ENCODE measurements around the gene FHAD1. TPM values are rescaled to one million over a fixed set of nuclear protein-coding genes. Genes with fewer than 3 reads are reported as not detected.

The FHAD1 gene
- total and polyA plus RNA-seq, 2 of the 13 experiments (the other 11 are each of a cell fraction or from before 2014, with no cell fraction given): not detected

DNA sequence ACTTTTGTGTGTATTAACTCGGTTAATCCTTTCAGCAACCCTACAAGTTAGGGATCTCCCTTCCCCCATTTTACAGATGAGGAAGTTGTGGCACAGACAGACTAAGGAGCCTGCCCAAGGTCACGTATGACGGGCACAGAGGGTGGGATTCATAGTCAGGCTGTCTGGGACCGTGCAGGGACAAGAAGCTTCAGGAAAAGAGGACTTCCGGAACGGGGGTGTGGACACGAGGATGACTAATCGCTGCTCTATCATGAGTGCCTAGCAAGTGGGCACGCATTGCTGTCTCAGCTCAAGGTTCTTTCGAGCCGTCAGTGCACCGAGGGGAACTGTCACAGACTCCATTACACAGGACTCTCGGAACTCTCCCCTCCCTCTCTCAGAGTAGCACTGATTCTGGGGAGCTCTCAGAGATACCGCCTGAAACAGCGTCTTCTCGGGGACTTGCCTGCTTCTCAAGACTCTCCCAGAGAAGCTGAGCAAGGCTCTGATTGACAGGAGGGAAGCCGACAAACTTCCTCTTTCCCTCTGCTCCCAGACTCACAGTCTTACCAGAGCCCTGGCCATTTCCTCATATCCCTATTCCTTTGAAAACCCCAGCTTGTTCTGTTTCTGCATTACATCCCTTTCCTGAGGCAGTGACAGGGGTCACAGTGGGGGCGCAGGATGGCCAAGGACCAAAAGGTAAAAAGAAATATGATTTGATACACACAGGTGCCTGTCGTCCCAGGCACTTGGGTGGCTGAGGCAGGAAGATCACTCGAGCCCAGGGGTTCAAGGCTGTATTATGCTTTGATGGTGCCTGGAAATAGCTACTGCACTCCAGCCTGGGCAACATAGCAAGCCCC is 14.4 kb downstream of the FHAD1 start (continued):
- TF ChIP-seq, protein P1, sequence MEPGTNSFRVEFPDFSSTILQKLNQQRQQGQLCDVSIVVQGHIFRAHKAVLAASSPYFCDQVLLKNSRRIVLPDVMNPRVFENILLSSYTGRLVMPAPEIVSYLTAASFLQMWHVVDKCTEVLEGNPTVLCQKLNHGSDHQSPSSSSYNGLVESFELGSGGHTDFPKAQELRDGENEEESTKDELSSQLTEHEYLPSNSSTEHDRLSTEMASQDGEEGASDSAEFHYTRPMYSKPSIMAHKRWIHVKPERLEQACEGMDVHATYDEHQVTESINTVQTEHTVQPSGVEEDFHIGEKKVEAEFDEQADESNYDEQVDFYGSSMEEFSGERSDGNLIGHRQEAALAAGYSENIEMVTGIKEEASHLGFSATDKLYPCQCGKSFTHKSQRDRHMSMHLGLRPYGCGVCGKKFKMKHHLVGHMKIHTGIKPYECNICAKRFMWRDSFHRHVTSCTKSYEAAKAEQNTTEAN (CRISPR knock-in tag; conservative IDR thresholded peaks at IDR 0.05): no peak
- no peak for TF ChIP-seq ZNF770 (CRISPR knock-in tag; IDR thresholded peaks at IDR 0.05)
- no peak for TF ChIP-seq ZNF879 (CRISPR knock-in tag; IDR thresholded peaks at IDR 0.05)
- no peak for TF ChIP-seq CHCHD3 (CRISPR knock-in tag; IDR thresholded peaks at IDR 0.05)
- no peak for TF ChIP-seq E2F1 (CRISPR knock-in tag; IDR thresholded peaks at IDR 0.05)
- TF ChIP-seq KAT7 (CRISPR knock-in tag; IDR thresholded peaks at IDR 0.05; ENCODE audit: borderline replicate concordance): no peak
- 0 out of 2 replicates have a peak, but pooled peaks have one; percentile 20 for TF ChIP-seq PHF8 (CRISPR knock-in tag; IDR thresholded peaks at IDR 0.05)
- TF ChIP-seq ZSCAN25 (CRISPR knock-in tag; IDR thresholded peaks at IDR 0.05): no peak
- TF ChIP-seq, protein P2, sequence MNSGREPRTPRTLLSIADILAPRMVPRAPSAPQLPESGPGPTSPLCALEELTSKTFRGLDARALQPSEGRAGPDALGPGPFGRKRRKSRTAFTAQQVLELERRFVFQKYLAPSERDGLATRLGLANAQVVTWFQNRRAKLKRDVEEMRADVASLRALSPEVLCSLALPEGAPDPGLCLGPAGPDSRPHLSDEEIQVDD (CRISPR knock-in tag; IDR thresholded peaks at IDR 0.05; ENCODE audit: borderline replicate concordance): no peak
- no peak for TF ChIP-seq ZNF7 (CRISPR knock-in tag; IDR thresholded peaks at IDR 0.05)
- TF ChIP-seq ZC3H4 (CRISPR knock-in tag; IDR thresholded peaks at IDR 0.05; ENCODE audit: borderline replicate concordance): no peak
- no peak for TF ChIP-seq ATRX (CRISPR knock-in tag; IDR thresholded peaks at IDR 0.05; ENCODE audit: borderline replicate concordance)
- no peak for TF ChIP-seq RNF2 (conservative IDR thresholded peaks at IDR 0.05; ENCODE audit: low read depth)
- TF ChIP-seq ZNF660 (CRISPR knock-in tag; IDR thresholded peaks at IDR 0.05; ENCODE audit: borderline replicate concordance, low read depth): no peak
- TF ChIP-seq CEBPZ (IDR thresholded peaks at IDR 0.05; ENCODE audit: low read length): no peak
- peak; percentile 76 for TF ChIP-seq ZMYM3 (CRISPR knock-in tag; IDR thresholded peaks at IDR 0.05)
- no peak for TF ChIP-seq TCF12 (IDR thresholded peaks at IDR 0.05)
- TF ChIP-seq TCF12 (CRISPR knock-in tag; IDR thresholded peaks at IDR 0.05): no peak
- TF ChIP-seq ZNF652 (CRISPR knock-in tag; IDR thresholded peaks at IDR 0.05; ENCODE audit: borderline replicate concordance, low read depth): no peak
- 0 out of 2 replicates have a peak, but pooled peaks have one; percentile 23 for TF ChIP-seq ERF (CRISPR knock-in tag; IDR thresholded peaks at IDR 0.05)

Data from HepG2 (cell line).